GM19025 (cell line): ENCODE results near the gene TRIM45.
A peak's percentile ranks its signal among the peaks of the same experiment; 100 is the strongest.

Experiments used
- ATAC-seq: cut with Tn5 transposase; IDR thresholded peaks from one replicate; pipeline ENCODE4 v1.9.1; 2021; ENCODE audit warnings: mild to moderate bottlenecking, low read depth, moderate library complexity; ENCODE audit not compliant: unreplicated experiment

Gene TRIM45

DNA sequence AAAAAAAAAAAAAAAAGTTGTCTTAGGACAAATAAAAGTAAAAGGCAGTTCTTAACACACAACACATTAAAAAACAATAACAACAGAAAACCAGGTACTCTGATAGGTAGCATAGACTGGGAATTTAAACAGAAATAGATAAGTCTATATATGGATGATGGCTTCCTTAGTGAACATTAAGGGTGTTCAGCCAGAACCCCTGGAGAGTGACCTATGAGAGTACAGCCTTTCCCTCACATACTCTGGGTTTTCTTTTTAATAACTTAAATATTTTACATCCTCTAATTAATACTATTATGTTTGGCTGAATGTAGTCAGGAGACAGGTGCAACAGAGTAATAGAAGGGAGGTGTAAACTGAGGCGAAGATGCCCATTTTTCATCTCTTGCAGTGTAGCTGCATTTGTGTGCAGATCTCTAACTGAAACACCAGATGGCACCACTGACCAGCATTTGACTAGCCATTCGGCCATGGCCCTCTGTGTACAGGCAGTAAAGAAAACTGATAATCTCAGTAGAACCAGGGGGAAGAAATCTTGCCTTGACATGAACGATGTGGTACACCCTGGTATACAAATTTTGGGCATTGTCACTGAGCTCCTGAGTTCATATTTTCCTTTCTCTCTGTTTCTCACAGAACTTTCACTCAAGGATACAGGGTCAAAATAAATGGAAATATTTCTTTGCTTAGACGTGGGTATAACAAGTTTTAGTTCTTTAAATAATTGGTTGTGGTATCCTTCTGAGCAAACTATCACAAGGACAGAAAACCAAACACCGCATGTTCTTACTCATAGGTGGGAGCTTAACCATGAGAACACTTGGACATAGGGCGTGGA, 53.8 kb downstream of the TRIM45 start:
- ATAC-seq, result peak; percentile 50

DNA sequence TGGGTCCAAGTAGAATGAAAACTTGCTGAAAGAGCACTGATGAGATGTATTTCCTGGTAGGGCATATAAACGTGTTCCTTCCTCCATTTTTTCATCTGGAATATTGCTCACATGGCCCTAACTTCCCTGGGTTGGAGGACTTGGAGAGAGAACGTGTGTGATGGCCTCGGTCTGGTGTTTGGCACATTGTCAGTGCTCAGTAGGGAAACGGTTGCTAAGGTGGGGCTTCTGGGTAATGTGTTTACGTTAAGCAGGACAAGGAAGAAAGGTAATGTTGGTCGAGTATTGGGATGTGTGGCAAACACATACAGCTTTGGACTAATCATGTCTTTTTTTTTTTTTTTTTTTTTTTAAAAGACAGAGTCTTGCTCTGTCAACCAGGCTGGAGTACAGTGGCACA, 55.2 kb downstream of the TRIM45 start:
- ATAC-seq, result no peak

DNA sequence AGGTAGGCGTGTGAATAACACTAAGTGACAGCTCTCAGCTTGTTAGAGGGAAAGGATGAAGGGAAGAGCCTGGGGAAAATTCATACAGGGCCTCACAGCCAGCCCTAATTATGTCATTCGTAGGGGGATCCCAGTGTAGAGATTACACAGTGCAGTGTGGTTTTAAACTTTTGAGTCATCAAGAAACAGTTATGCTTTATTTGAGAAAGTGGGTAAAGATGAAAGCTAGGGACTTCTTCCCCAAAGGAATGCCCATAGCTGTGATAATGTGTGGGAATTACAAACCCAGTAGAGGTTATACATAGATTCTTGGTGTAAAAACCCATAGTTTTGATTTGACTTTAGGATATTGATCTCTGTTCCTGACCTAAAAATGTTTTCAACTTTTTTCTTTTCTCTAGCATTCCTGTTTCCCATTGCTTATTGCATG, 59.5 kb downstream of the TRIM45 start:
- peak; percentile 25 for ATAC-seq
